GM12872 (cell line): ENCODE measurements around the gene SEMA4D.

ENCODE experiments used
- TF ChIP-seq, protein P1 (sequence below): IDR thresholded peaks from 3 replicates; pipeline ENCODE4 v1.5.1; 2011; ENCODE audit warnings: low read depth, mild to moderate bottlenecking, low read length, moderate library complexity; ENCODE audit not compliant: insufficient read depth

The SEMA4D gene

DNA sequence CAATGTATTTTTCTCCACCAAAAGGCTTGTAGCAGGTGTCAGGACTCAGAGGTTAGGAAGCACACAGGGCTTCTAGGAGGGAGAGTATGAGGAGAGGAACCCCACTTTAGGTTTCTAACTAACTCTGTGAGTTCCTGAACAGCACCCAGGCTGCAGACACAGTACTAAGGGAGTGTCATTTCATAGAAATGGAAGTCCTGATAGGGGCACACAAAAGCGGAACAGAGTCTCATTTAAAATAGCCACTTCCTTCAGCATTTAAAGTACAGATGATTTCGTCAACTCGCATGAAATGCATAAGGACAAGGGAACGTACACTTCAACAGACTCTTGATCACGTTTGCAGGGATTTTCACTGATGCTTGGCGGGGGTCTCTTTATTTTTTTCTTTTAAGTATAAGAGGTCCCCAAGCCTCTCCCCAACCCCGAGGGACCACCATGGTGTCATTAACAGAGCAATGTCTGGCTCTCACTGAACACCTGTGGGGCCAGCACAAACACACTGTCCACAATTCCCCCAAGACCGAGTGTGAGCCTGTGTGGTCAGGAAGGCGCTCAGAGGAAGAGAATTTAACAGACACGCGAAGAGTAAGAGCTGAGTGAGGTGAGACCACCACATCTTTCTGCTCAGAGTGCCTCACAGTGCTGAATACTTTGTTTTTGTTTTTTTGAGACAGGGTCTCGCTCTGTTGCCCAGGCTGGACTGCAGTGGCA lies 97.4 kb downstream of the SEMA4D start:
- TF ChIP-seq, protein P1, sequence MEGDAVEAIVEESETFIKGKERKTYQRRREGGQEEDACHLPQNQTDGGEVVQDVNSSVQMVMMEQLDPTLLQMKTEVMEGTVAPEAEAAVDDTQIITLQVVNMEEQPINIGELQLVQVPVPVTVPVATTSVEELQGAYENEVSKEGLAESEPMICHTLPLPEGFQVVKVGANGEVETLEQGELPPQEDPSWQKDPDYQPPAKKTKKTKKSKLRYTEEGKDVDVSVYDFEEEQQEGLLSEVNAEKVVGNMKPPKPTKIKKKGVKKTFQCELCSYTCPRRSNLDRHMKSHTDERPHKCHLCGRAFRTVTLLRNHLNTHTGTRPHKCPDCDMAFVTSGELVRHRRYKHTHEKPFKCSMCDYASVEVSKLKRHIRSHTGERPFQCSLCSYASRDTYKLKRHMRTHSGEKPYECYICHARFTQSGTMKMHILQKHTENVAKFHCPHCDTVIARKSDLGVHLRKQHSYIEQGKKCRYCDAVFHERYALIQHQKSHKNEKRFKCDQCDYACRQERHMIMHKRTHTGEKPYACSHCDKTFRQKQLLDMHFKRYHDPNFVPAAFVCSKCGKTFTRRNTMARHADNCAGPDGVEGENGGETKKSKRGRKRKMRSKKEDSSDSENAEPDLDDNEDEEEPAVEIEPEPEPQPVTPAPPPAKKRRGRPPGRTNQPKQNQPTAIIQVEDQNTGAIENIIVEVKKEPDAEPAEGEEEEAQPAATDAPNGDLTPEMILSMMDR: no peak

DNA sequence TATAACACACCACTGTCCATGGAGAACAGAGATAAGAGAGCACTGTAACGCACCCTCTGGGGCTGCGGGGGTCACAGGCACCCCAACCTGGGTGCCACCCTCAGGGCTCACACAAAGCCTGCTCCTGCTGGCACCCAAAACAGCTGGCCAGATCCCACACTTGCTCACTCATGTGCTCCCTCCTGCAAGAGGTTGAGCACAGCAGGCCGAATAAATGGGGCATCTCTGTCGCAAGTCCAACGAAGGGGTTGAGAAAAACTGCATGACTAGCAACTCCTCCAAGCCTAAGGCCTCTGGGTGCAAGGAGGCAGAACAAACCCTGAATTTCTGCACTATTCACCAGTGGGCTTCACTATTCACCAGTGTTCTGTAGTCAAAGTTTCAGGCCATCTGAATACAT lies 99.3 kb downstream of the SEMA4D start:
- TF ChIP-seq, protein P1: no peak

GRCh38 chr9:89397471-89397870 lies 100.4 kb downstream of the SEMA4D start:
- TF ChIP-seq, protein P1: no peak

GRCh38 chr9:89395931-89396710 lies 101.8 kb downstream of the SEMA4D start:
- TF ChIP-seq, protein P1: no peak

DNA sequence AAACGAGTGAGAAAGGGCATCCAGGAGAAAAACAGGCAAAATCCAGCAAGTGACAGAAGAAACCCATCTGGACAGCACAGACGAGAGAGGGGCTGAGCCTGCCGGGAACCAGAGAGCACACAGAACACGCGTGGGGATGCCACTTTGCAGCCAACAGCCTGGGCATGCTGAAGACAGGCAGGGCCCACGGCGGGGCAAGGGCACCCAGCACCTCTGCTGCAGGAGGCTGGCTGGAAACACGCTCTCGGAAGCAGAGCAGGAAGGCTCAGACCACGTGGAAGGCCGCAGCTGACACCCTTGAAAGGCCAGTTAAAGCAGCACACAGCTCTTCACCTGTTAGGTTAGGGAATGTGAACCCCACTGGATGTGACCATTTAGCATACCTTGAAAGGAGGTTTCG lies 103.5 kb downstream of the SEMA4D start:
- TF ChIP-seq, protein P1: no peak

- TF ChIP-seq, protein P1: no peak
Measured at GRCh38 chr9:89391585-89391984, 106.3 kb downstream of the SEMA4D start.

DNA sequence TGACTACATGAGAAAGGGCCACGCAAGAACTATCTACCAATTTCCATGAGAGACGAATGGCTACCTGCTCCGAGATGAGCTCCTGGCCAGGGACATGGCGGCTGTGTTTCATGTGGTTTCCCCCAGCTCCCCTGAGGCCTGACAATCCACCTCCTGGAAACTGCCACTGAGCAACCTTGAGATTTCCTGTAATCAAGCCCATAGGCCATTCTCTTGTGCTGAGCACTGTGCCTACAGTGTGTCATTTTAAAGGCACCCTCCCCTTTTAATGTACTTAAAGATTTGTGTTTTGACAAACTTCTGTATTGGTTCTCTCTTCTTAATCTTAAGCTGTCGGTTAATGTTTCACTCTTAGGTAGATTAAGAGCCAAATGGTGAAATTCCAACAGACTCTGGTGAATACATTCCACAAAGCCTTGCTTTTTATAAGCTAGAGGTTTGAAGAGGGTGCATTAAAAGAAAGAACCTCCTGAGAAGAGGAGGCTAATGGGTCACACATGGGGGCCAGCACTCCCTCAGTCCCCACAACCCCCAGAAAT lies 107.3 kb downstream of the SEMA4D start:
- TF ChIP-seq, protein P1: no peak
